Liver (tissue), 9 donors: ENCODE data around the gene PLCB4. TPM values are rescaled to one million over a fixed set of nuclear protein-coding genes. Genes with fewer than 3 reads are reported as not detected.

Experiments
- DNase-seq: peaks from one replicate; pipeline ENCODE4 v3.0.0-alpha.2; 2017; ENCODE audit warnings: low spot score
- H3K27ac ChIP-seq, 2 donors: one replicate each; pipeline ENCODE4 v1.7.0; 2013; ENCODE audit warnings: inconsistent platforms in 2 of 2, low read length in 2 of 2, control low read depth in 1 of 2, low read depth in 1 of 2, mild to moderate bottlenecking in 1 of 2
- H3K27me3 ChIP-seq, 4 donors: one replicate each; pipeline versions ENCODE4 v1.6.1 to v1.7.0; 2013; ENCODE audit warnings: low read length in 3 of 4, inconsistent platforms in 1 of 4, mild to moderate bottlenecking in 1 of 4, moderate library complexity in 1 of 4; ENCODE audit not compliant: control insufficient read depth in 4 of 4, insufficient read depth in 4 of 4
- H3K36me3 ChIP-seq, 4 donors: one replicate each; pipeline versions ENCODE4 v1.6.1 to v1.7.0; 2013; ENCODE audit warnings: low read length in 3 of 4, mild to moderate bottlenecking in 3 of 4, low read depth in 1 of 4, moderate library complexity in 1 of 4; ENCODE audit not compliant: control insufficient read depth in 4 of 4, insufficient read depth in 3 of 4
- H3K4me1 ChIP-seq, 4 donors: one replicate each; pipeline versions ENCODE4 v1.6.1 to v1.7.0; 2013; ENCODE audit warnings: low read length in 3 of 4, mild to moderate bottlenecking in 3 of 4, moderate library complexity in 1 of 4; ENCODE audit not compliant: control insufficient read depth in 4 of 4, insufficient read depth in 4 of 4
- H3K4me3 ChIP-seq, 3 donors: one replicate each; pipeline versions ENCODE4 v1.6.1 to v1.7.0; 2013; ENCODE audit warnings: low read length in 3 of 3, control low read depth in 1 of 3, low read depth in 1 of 3, mild to moderate bottlenecking in 1 of 3
- H3K9ac ChIP-seq, 2 donors: one replicate each; pipeline ENCODE4 v1.7.0; 2013; ENCODE audit warnings: low read length in 2 of 2, mild to moderate bottlenecking in 2 of 2, moderate library complexity in 2 of 2, control low read depth in 1 of 2, low read depth in 1 of 2
- H3K9me3 ChIP-seq, 4 donors: one replicate each; pipeline versions ENCODE4 v1.6.1 to v1.7.0; 2013; ENCODE audit warnings: low read length in 3 of 4; ENCODE audit not compliant: control insufficient read depth in 4 of 4
- EGR1 ChIP-seq, 2 donors: IDR thresholded peaks; 2 replicates each; pipeline ENCODE4 v1.6.1; 2016 to 2018; ENCODE audit warnings: antibody characterized with exemption in 2 of 2, low read depth in 2 of 2
- FOXA1 ChIP-seq: IDR thresholded peaks from 2 replicates; pipeline ENCODE4 v1.6.1; 2016; ENCODE audit warnings: antibody characterized with exemption
- GABPA ChIP-seq, 2 donors: IDR thresholded peaks in 1 of 2; conservative IDR thresholded peaks in 1 of 2; 2 replicates each; pipeline ENCODE4 v1.6.1; 2016; ENCODE audit warnings: antibody characterized with exemption in 2 of 2, mild to moderate bottlenecking in 1 of 2, moderate library complexity in 1 of 2
- HNF4A ChIP-seq, 2 donors: conservative IDR thresholded peaks; 2 replicates each; pipeline ENCODE4 v1.6.1; 2016; ENCODE audit warnings: antibody characterized with exemption in 2 of 2, mild to moderate bottlenecking in 2 of 2
- JUND ChIP-seq, 2 donors: IDR thresholded peaks; 2 replicates each; pipeline ENCODE4 v1.6.1; 2016; ENCODE audit warnings: antibody characterized with exemption in 2 of 2
- NR2F2 ChIP-seq: IDR thresholded peaks from 2 replicates; pipeline ENCODE4 v1.6.1; 2016; ENCODE audit warnings: antibody characterized with exemption
- RAD21 ChIP-seq, 2 donors: IDR thresholded peaks; 2 replicates each; pipeline ENCODE4 v1.6.1; 2016; ENCODE audit warnings: antibody characterized with exemption in 2 of 2, mild to moderate bottlenecking in 2 of 2
- RXRA ChIP-seq, 2 donors: IDR thresholded peaks; 2 replicates each; pipeline ENCODE4 v1.6.1; 2017 to 2018; ENCODE audit warnings: antibody characterized with exemption in 2 of 2, mild to moderate bottlenecking in 1 of 2
- SP1 ChIP-seq: IDR thresholded peaks from 2 replicates; pipeline ENCODE4 v1.6.1; 2018; ENCODE audit warnings: antibody characterized with exemption, mild to moderate bottlenecking
- TAF1 ChIP-seq: conservative IDR thresholded peaks from 2 replicates; pipeline ENCODE4 v1.6.1; 2016; ENCODE audit warnings: antibody characterized with exemption, mild to moderate bottlenecking
- YY1 ChIP-seq: IDR thresholded peaks from 2 replicates; pipeline ENCODE4 v1.6.1; 2016; ENCODE audit warnings: antibody characterized with exemption, mild to moderate bottlenecking
- WGBS: extraction: QIAGEN DNeasy Blood & Tissue Kit; methylation state at CpG from one replicate; pipeline ENCODE4 v1.1.7; 2013; 5-methylcytosine and 5-hydroxymethylcytosine counted together
- polyA plus RNA-seq, 2 donors: library from polyadenylated mRNA; stranded (reverse) in 1 of 2; unstranded in 1 of 2; fragments of 200-250 nt in 1 of 2; fragments of >200 nt in 1 of 2; fragmentation: Nextera tagmentation in 1 of 2; extraction: Ambion mirVana in 1 of 2; gene quantifications; one replicate each; pipeline versions ENCODE4 v1.2.1 to v1.2.3, GENCODE V29; 2013 to 2015
- total RNA-seq, 2 donors: library from RNA; depleted of rRNA; stranded (reverse); fragments of >200 nt; gene quantifications; one replicate each; pipeline ENCODE4 v1.2.3, GENCODE V29; 2014
- TF ChIP-seq, protein P1 (sequence below): IDR thresholded peaks from 2 replicates; pipeline ENCODE4 v1.6.1; 2016; ENCODE audit warnings: antibody characterized with exemption, mild to moderate bottlenecking
- TF ChIP-seq, protein P2 (sequence below): fragments of 150-350 bp; IDR thresholded peaks from 2 replicates; pipeline ENCODE4 v1.5.1; 2017; ENCODE audit warnings: improper control_type of control experiment, low read depth, low read length; ENCODE audit not compliant: missing input control
- TF ChIP-seq, protein P3 (sequence below): IDR thresholded peaks from 2 replicates; pipeline ENCODE4 v1.6.1; 2016; ENCODE audit warnings: antibody characterized with exemption
- donor health status: healthy.
- donor health status: healthy.
- donor health status: healthy.
- donor health status: healthy.
- donor health status: healthy.

PLCB4 gene
- total and polyA plus RNA-seq, 4 donors: 0.14 to 0.67 (median 0.30) TPM

DNA sequence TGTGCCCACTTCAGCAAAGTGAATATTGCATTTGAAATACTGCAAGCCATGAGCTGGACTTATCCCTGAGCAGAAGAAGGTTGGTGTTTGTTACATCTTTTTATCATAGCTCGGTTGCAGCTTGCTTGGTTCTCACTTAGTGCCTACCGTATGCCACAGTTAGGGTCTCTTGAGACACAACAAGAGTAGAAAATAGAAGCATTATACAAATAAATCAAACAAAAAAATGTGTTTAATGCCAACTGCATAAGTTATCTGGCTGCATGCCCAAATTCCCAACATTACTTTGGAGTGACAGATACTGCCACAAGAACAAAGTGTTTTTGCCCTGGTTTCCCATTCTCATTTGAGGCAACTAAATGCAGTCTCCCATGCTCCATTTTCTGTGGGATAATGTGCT is 391.6 kb downstream of the PLCB4 start:
- Histone ChIP-seq H3K27ac (no peak overlapping the region), H3K36me3 (no peaks in the 10 kb centered on the region), H3K9me3 (no peaks in the 10 kb centered on the region), H3K9ac (no peak overlapping the region), H3K4me3 (no peak overlapping the region), H3K27me3 (peaks cover 0 to 7% (median under 1%) of the 10 kb centered on the region in 4 donors), H3K4me1 (no peaks in the 10 kb centered on the region)
- no peak for DNase-seq
- TF ChIP-seq HNF4A (conservative IDR thresholded peaks at IDR 0.05) (no peak), NR2F2 (no peak), YY1 (no peak), EGR1 (IDR thresholded peaks at IDR 0.05; ENCODE audit: low read depth in 2 of 2) (no peak), RAD21 (IDR thresholded peaks at IDR 0.05) (no peak), SP1 (no peak)
- TF ChIP-seq, protein P1, sequence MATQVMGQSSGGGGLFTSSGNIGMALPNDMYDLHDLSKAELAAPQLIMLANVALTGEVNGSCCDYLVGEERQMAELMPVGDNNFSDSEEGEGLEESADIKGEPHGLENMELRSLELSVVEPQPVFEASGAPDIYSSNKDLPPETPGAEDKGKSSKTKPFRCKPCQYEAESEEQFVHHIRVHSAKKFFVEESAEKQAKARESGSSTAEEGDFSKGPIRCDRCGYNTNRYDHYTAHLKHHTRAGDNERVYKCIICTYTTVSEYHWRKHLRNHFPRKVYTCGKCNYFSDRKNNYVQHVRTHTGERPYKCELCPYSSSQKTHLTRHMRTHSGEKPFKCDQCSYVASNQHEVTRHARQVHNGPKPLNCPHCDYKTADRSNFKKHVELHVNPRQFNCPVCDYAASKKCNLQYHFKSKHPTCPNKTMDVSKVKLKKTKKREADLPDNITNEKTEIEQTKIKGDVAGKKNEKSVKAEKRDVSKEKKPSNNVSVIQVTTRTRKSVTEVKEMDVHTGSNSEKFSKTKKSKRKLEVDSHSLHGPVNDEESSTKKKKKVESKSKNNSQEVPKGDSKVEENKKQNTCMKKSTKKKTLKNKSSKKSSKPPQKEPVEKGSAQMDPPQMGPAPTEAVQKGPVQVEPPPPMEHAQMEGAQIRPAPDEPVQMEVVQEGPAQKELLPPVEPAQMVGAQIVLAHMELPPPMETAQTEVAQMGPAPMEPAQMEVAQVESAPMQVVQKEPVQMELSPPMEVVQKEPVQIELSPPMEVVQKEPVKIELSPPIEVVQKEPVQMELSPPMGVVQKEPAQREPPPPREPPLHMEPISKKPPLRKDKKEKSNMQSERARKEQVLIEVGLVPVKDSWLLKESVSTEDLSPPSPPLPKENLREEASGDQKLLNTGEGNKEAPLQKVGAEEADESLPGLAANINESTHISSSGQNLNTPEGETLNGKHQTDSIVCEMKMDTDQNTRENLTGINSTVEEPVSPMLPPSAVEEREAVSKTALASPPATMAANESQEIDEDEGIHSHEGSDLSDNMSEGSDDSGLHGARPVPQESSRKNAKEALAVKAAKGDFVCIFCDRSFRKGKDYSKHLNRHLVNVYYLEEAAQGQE: no peak
- WGBS: 86% methylated on average over 2 of the region's 2 CpGs

DNA sequence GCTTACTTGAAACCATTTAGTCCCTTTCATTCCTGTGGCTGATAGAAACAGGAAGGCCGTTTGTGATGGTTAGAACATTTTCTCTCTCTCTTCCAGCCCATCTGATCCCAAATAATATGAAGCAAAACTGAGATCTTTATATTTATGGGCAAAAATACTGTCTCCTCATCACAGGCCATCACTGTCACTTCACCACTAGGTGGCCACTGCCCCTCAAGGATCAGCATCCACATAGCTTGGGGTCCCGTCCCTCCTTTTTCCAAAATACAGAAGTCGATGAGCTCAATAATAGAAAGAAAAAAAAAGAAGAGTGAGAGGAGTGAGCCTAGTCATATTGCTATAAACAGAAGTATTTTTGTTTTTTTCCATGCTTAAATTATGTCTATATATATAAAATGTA is 399.1 kb downstream of the PLCB4 start:
- no peaks in the 10 kb centered on the region for H3K27me3 ChIP-seq
- no peak for DNase-seq
- no peak overlapping the region for H3K4me3 ChIP-seq
- no peaks in the 10 kb centered on the region for H3K4me1 ChIP-seq
- H3K9ac ChIP-seq: no peak overlapping the region
- no peaks in the 10 kb centered on the region for H3K36me3 ChIP-seq
- WGBS: 29% methylated on average over 3 of the region's 3 CpGs
- H3K27ac ChIP-seq: no peak overlapping the region
- TF ChIP-seq, protein P2, sequence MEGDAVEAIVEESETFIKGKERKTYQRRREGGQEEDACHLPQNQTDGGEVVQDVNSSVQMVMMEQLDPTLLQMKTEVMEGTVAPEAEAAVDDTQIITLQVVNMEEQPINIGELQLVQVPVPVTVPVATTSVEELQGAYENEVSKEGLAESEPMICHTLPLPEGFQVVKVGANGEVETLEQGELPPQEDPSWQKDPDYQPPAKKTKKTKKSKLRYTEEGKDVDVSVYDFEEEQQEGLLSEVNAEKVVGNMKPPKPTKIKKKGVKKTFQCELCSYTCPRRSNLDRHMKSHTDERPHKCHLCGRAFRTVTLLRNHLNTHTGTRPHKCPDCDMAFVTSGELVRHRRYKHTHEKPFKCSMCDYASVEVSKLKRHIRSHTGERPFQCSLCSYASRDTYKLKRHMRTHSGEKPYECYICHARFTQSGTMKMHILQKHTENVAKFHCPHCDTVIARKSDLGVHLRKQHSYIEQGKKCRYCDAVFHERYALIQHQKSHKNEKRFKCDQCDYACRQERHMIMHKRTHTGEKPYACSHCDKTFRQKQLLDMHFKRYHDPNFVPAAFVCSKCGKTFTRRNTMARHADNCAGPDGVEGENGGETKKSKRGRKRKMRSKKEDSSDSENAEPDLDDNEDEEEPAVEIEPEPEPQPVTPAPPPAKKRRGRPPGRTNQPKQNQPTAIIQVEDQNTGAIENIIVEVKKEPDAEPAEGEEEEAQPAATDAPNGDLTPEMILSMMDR: peak; percentile 12
- no peak for TF ChIP-seq GABPA (IDR thresholded peaks at IDR 0.05 in 1 of 2, conservative IDR thresholded peaks at IDR 0.05 in 1 of 2)
- no peak for TF ChIP-seq TAF1
- no peak for TF ChIP-seq JUND (IDR thresholded peaks at IDR 0.05)
- peak; percentile 9 to 41 for TF ChIP-seq RAD21 (IDR thresholded peaks at IDR 0.05)
- TF ChIP-seq, protein P3, sequence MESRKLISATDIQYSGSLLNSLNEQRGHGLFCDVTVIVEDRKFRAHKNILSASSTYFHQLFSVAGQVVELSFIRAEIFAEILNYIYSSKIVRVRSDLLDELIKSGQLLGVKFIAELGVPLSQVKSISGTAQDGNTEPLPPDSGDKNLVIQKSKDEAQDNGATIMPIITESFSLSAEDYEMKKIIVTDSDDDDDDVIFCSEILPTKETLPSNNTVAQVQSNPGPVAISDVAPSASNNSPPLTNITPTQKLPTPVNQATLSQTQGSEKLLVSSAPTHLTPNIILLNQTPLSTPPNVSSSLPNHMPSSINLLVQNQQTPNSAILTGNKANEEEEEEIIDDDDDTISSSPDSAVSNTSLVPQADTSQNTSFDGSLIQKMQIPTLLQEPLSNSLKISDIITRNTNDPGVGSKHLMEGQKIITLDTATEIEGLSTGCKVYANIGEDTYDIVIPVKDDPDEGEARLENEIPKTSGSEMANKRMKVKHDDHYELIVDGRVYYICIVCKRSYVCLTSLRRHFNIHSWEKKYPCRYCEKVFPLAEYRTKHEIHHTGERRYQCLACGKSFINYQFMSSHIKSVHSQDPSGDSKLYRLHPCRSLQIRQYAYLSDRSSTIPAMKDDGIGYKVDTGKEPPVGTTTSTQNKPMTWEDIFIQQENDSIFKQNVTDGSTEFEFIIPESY: no peak
- TF ChIP-seq RXRA (IDR thresholded peaks at IDR 0.05): no peak
- TF ChIP-seq FOXA1: no peak
- no peaks in the 10 kb centered on the region for H3K9me3 ChIP-seq
